HepG2 (cell line): ENCODE measurements around the gene GPX7. TPM values are rescaled to one million over a fixed set of nuclear protein-coding genes. Genes with fewer than 3 reads are reported as not detected.
A peak's percentile ranks its signal among the peaks of the same experiment; 100 is the strongest.

Experiments used
- AKAP8 ChIP-seq: sonication (generic); formaldehyde crosslinking; IDR thresholded peaks from 2 replicates; pipeline ENCODE4 v1.5.1; 2020; ENCODE audit warnings: mild to moderate bottlenecking, missing genetic modification reagents
- FLYWCH1 ChIP-seq: sonication (generic); formaldehyde crosslinking; IDR thresholded peaks from 2 replicates; pipeline ENCODE4 v1.8.1; 2023; ENCODE audit warnings: mild to moderate bottlenecking, missing genetic modification reagents
- HOXA9 ChIP-seq: sonication (generic); formaldehyde crosslinking; IDR thresholded peaks from 2 replicates; pipeline ENCODE4 v1.8.1; 2022; ENCODE audit warnings: missing genetic modification reagents, mild to moderate bottlenecking, moderate library complexity, borderline replicate concordance
- KDM5B ChIP-seq: sonication (generic); formaldehyde crosslinking; IDR thresholded peaks from 2 replicates; pipeline ENCODE4 v1.4.0; 2020; ENCODE audit warnings: missing genetic modification reagents, mild to moderate bottlenecking, borderline replicate concordance
- NFKBIZ ChIP-seq: IDR thresholded peaks from 2 replicates; pipeline ENCODE4 v1.6.1; 2018; ENCODE audit warnings: missing genetic modification reagents, missing compliant biosample characterization
- POLR2A ChIP-seq, 2 experiments: IDR thresholded peaks; 2 replicates each; pipeline ENCODE4 v1.6.1; 2011; ENCODE audit warnings: low read depth in 2 of 2, low read length in 2 of 2, mild to moderate bottlenecking in 1 of 2, moderate library complexity in 1 of 2; ENCODE audit not compliant: insufficient read depth in 1 of 2
- ZNF224 ChIP-seq: sonication (generic); formaldehyde crosslinking; IDR thresholded peaks from 2 replicates; pipeline ENCODE4 v1.5.0; 2020; ENCODE audit warnings: mild to moderate bottlenecking, missing genetic modification reagents
- ZNF350 ChIP-seq: sonication (generic); formaldehyde crosslinking; IDR thresholded peaks from 2 replicates; pipeline ENCODE4 v1.4.0; 2020; ENCODE audit warnings: mild to moderate bottlenecking, low read depth, missing genetic modification reagents, borderline replicate concordance
- ZNF878 ChIP-seq: sonication (generic); formaldehyde crosslinking; IDR thresholded peaks from 2 replicates; pipeline ENCODE4 v1.8.1; 2023; ENCODE audit warnings: mild to moderate bottlenecking, missing genetic modification reagents, moderate library complexity
- polyA plus RNA-seq, 8 experiments: library from polyadenylated mRNA; depleted of rRNA in 3 of 8; stranded (reverse) in 7 of 8; unstranded in 1 of 8; fragments of >200 nt; fragmentation: Illumina TruSeq in 4 of 8; extraction: Trizol in 4 of 8; gene quantifications; 2 replicates each; pipeline versions ENCODE4 v1.2.1 to v1.2.3, GENCODE V29; 2011 to 2016; ENCODE audit warnings: low read depth in 4 of 8, missing spikeins in 1 of 8, mixed read lengths in 1 of 8; ENCODE audit not compliant: insufficient read depth in 1 of 8
- total RNA-seq, 5 experiments: library from RNA; depleted of rRNA; stranded (reverse); fragments of >200 nt; fragmentation: Illumina TruSeq; extraction: Trizol; gene quantifications; 2 replicates each; pipeline ENCODE4 v1.2.3, GENCODE V29; 2016; ENCODE audit warnings: low read depth in 1 of 5
- TF ChIP-seq, protein P1 (sequence below), 2 experiments: fragments of 450-650 bp in 1 of 2; sonication (generic) in 1 of 2; formaldehyde crosslinking in 1 of 2; IDR thresholded peaks; 2 replicates each; pipeline versions ENCODE4 v1.6.1 to v1.8.0; 2016 to 2022; ENCODE audit warnings: antibody characterized with exemption in 1 of 2, mild to moderate bottlenecking in 1 of 2, missing genetic modification reagents in 1 of 2
- TF ChIP-seq, protein P2 (sequence below): conservative IDR thresholded peaks from 2 replicates; pipeline ENCODE4 v1.6.1; 2018; ENCODE audit warnings: missing genetic modification reagents
- TF ChIP-seq, protein P3 (sequence below): sonication (generic); formaldehyde crosslinking; IDR thresholded peaks from 2 replicates; pipeline ENCODE4 v1.4.0; 2020; ENCODE audit warnings: missing genetic modification reagents
- TF ChIP-seq, protein P4 (sequence below): sonication (generic); formaldehyde crosslinking; IDR thresholded peaks from 2 replicates; pipeline ENCODE4 v1.5.1; 2020; ENCODE audit warnings: mild to moderate bottlenecking, moderate library complexity, missing genetic modification reagents
- TF ChIP-seq, protein P5 (sequence below): sonication (generic); formaldehyde crosslinking; IDR thresholded peaks from 2 replicates; pipeline ENCODE4 v1.8.1; 2023; ENCODE audit warnings: mild to moderate bottlenecking, moderate library complexity, missing genetic modification reagents

Gene GPX7
- total and polyA plus RNA-seq, 2 of the 13 experiments (the other 11 are each of a cell fraction or from before 2014, with no cell fraction given), result 14.1 to 16.2 TPM

DNA sequence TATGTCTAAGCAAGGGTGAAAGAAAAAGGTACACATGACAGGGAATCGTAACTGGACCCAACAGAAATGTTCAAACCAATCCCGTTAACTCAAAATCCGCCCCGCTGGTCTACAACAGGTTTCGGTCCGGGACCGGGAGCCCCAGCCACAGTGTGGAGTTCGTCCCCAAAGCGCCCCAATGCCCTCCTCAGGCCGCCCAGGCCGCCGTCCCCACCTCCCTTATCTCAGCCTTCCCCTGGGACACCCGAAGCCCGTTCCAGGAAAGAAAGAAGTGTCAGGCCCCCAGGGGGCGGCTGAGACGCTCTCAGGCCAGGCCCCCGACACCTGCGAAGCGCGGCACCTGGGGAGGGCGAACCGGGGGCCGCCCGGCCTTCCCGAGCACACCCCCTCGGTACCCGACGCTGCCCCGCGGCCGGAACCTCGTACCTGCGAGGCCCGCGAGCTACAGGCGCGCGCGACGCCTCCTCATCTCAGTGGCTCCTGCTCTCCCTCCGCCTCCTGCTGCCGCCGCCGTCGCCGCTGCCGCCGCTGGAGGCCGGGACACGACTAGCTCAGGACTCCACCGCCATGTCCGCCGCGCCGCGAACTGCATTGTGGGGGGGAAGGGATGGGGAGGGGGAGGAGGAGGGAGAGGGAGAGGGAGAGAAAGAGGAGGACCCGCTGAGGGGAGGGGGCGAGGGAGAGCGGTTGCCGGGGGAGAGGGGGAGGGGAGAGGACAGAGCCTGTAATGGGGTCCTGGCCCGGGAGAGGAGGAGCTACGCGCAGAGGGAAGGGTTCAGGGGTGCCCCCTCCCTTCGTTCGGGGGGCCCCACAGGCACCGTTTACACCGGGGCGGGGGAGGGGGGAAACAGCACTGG lies 49.4 kb upstream of the GPX7 start, which contains the start of gene TUT4 (continued):
- TF ChIP-seq, protein P1, sequence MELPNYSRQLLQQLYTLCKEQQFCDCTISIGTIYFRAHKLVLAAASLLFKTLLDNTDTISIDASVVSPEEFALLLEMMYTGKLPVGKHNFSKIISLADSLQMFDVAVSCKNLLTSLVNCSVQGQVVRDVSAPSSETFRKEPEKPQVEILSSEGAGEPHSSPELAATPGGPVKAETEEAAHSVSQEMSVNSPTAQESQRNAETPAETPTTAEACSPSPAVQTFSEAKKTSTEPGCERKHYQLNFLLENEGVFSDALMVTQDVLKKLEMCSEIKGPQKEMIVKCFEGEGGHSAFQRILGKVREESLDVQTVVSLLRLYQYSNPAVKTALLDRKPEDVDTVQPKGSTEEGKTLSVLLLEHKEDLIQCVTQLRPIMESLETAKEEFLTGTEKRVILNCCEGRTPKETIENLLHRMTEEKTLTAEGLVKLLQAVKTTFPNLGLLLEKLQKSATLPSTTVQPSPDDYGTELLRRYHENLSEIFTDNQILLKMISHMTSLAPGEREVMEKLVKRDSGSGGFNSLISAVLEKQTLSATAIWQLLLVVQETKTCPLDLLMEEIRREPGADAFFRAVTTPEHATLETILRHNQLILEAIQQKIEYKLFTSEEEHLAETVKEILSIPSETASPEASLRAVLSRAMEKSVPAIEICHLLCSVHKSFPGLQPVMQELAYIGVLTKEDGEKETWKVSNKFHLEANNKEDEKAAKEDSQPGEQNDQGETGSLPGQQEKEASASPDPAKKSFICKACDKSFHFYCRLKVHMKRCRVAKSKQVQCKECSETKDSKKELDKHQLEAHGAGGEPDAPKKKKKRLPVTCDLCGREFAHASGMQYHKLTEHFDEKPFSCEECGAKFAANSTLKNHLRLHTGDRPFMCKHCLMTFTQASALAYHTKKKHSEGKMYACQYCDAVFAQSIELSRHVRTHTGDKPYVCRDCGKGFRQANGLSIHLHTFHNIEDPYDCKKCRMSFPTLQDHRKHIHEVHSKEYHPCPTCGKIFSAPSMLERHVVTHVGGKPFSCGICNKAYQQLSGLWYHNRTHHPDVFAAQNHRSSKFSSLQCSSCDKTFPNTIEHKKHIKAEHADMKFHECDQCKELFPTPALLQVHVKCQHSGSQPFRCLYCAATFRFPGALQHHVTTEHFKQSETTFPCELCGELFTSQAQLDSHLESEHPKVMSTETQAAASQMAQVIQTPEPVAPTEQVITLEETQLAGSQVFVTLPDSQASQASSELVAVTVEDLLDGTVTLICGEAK (IDR thresholded peaks at IDR 0.05), result no peak
- TF ChIP-seq, protein P1 (CRISPR knock-in tag; IDR thresholded peaks at IDR 0.05), result peak; percentile 42; the same call in 1 of the 2 replicates
- TF ChIP-seq, protein P2, sequence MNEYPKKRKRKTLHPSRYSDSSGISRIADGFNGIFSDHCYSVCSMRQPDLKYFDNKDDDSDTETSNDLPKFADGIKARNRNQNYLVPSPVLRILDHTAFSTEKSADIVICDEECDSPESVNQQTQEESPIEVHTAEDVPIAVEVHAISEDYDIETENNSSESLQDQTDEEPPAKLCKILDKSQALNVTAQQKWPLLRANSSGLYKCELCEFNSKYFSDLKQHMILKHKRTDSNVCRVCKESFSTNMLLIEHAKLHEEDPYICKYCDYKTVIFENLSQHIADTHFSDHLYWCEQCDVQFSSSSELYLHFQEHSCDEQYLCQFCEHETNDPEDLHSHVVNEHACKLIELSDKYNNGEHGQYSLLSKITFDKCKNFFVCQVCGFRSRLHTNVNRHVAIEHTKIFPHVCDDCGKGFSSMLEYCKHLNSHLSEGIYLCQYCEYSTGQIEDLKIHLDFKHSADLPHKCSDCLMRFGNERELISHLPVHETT, result peak; percentile 35; the same call in 1 of the 2 replicates
- TF ChIP-seq, protein P3, sequence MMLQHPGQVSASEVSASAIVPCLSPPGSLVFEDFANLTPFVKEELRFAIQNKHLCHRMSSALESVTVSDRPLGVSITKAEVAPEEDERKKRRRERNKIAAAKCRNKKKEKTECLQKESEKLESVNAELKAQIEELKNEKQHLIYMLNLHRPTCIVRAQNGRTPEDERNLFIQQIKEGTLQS, result peak; percentile 35; the same call in 1 of the 2 replicates
- no peak for TF ChIP-seq HOXA9 (CRISPR knock-in tag)
- TF ChIP-seq, protein P4, sequence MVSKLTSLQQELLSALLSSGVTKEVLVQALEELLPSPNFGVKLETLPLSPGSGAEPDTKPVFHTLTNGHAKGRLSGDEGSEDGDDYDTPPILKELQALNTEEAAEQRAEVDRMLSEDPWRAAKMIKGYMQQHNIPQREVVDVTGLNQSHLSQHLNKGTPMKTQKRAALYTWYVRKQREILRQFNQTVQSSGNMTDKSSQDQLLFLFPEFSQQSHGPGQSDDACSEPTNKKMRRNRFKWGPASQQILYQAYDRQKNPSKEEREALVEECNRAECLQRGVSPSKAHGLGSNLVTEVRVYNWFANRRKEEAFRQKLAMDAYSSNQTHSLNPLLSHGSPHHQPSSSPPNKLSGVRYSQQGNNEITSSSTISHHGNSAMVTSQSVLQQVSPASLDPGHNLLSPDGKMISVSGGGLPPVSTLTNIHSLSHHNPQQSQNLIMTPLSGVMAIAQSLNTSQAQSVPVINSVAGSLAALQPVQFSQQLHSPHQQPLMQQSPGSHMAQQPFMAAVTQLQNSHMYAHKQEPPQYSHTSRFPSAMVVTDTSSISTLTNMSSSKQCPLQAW (CRISPR knock-in tag), result no peak; the same call in 1 of the 2 replicates
- no peak for TF ChIP-seq ZNF878 (CRISPR knock-in tag)
- no peak for TF ChIP-seq NFKBIZ (CRISPR knock-in tag)
- no peak; the same call in 1 of the 2 replicates for TF ChIP-seq AKAP8 (CRISPR knock-in tag)
- no peak for TF ChIP-seq FLYWCH1 (CRISPR knock-in tag)
- peak; percentile 81; the same call in 1 of the 2 replicates for TF ChIP-seq KDM5B (CRISPR knock-in tag)
- TF ChIP-seq, protein P5, sequence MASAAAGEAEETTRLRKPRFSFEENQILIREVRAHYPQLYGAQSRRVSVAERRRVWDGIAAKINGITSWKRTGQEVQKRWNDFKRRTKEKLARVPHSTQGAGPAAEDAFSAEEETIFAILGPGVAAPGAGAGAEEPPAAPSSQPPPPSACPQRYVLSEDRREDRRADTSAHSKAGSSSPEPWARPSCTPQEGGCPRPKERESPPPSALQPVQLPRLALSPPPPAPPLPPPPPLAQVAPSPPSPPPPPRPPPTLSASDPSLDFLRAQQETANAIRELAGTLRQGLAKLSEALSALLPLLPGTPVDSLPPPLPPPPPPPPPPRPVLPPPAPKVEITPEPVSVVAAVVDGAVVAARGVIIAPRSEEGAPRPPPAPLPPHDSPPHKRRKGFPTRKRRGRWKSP (CRISPR knock-in tag), result peak; percentile 73
- TF ChIP-seq ZNF224 (CRISPR knock-in tag), result 0 out of 2 replicates have a peak, but pooled peaks have one; percentile 47
- TF ChIP-seq POLR2A (IDR thresholded peaks at IDR 0.05; ENCODE audit: insufficient read depth in 1 of 2, low read depth in 2 of 2, low read length in 2 of 2), result peak in 1 of 2 experiments; percentile 60; a peak in 2 of 4 replicates
- TF ChIP-seq ZNF350 (CRISPR knock-in tag), result 0 out of 2 replicates have a peak, but pooled peaks have one; percentile 57
